Panc1 (cell line): ENCODE data around the gene IRGQ. TPM values are rescaled to one million over a fixed set of nuclear protein-coding genes. Genes with fewer than 3 reads are reported as not detected.
A peak's percentile ranks its signal among the peaks of the same experiment; 100 is the strongest.

ENCODE experiments used
- ATAC-seq: fragments of 200-7000 bp; cut with Tn5 transposase; 2 replicates; pipeline ENCODE4 v1.9.1; 2020; ENCODE audit warnings: mild to moderate bottlenecking, moderate library complexity
- BruUV-seq: library from RNA; stranded (reverse); fragments of 400-500 nt; replicated peaks from 2 replicates; lab custom pipeline; 2021; lab: Mats Ljungman, UMichigan
- CTCF ChIA-PET: fragments of 300-600 bp; sonication (Branson Sonifier 250); formaldehyde crosslinking; loops from one replicate; lab custom pipeline; 2022; ENCODE audit warnings: antibody characterized with exemption; lab: Charles Lee
- POLR2A ChIA-PET: fragments of 300-600 bp; sonication (Branson Sonifier 250); formaldehyde crosslinking; loops from one replicate; lab custom pipeline; 2022; ENCODE audit warnings: antibody characterized with exemption; lab: Charles Lee
- DNase-seq: peaks from one replicate; pipeline ENCODE4 v3.0.0-alpha.2; 2010; ENCODE audit warnings: low read depth, low spot score
- H3K27ac ChIP-seq: 2 replicates; pipeline ENCODE4 v1.5.1; 2011; ENCODE audit warnings: mild to moderate bottlenecking, low read length, inconsistent platforms
- H3K27me3 ChIP-seq: fragments of 200-500 bp; sonication (Bioruptor generic); 2 replicates; pipeline ENCODE4 v1.6.0; 2014; ENCODE audit warnings: low read length, inconsistent platforms; ENCODE audit not compliant: control insufficient read depth, insufficient read depth
- H3K36me3 ChIP-seq: fragments of 200-500 bp; sonication (Bioruptor generic); 2 replicates; pipeline ENCODE4 v1.5.1; 2014; ENCODE audit warnings: inconsistent platforms, mild to moderate bottlenecking, low read length, moderate library complexity; ENCODE audit not compliant: control insufficient read depth, insufficient read depth
- H3K4me1 ChIP-seq: 2 replicates; pipeline ENCODE4 v1.5.1; 2011; ENCODE audit warnings: inconsistent platforms, mild to moderate bottlenecking, low read length, moderate library complexity; ENCODE audit not compliant: control insufficient read depth, insufficient read depth
- H3K4me3 ChIP-seq, 2 experiments: 2 replicates each; pipeline ENCODE4 v1.5.1; 2011 to 2012; ENCODE audit warnings: low read depth in 2 of 2, low read length in 2 of 2, mild to moderate bottlenecking in 2 of 2, inconsistent platforms in 1 of 2, moderate library complexity in 1 of 2
- H3K9me3 ChIP-seq: fragments of 200-500 bp; sonication (Bioruptor generic); 2 replicates; pipeline ENCODE4 v1.5.1; 2014; ENCODE audit warnings: low read depth, mild to moderate bottlenecking, inconsistent platforms, low read length, moderate library complexity; ENCODE audit not compliant: control insufficient read depth, insufficient read depth
- POLR2AphosphoS5 ChIP-seq: IDR thresholded peaks from 2 replicates; pipeline ENCODE4 v1.6.1; 2012; ENCODE audit warnings: mild to moderate bottlenecking, low read depth, low read length, moderate library complexity
- SIN3A ChIP-seq: IDR thresholded peaks from 2 replicates; pipeline ENCODE4 v1.6.1; 2012; ENCODE audit warnings: low read depth, mild to moderate bottlenecking, low read length, moderate library complexity, borderline replicate concordance; ENCODE audit not compliant: insufficient read depth
- TCF7L2 ChIP-seq: IDR thresholded peaks from 2 replicates; pipeline ENCODE4 v1.6.1; 2011; ENCODE audit warnings: mild to moderate bottlenecking, low read depth, low read length, inconsistent platforms
- in situ Hi-C: cut with HindIII; loops from 2 replicates; pipeline ENCODE4 v1.10.0; 2016; ENCODE audit warnings: low sequenced_read_pairs, low pct_unique_long_range_greater_than_20kb
- intact Hi-C: fragments of 100-400 bp; cut with micrococcal nuclease; formaldehyde crosslinking; loops from one replicate; pipeline ENCODE4 v1.10.0; 2022; ENCODE audit not compliant: unreplicated experiment
- total RNA-seq: library from RNA; stranded (reverse); gene quantifications from one replicate; pipeline ENCODE4 v1.2.1, GENCODE V29; 2021; ENCODE audit not compliant: unreplicated experiment
- TF ChIP-seq, protein P1 (sequence below): fragments of 450-650 bp; IDR thresholded peaks from 2 replicates; pipeline ENCODE4 v1.5.1; 2017; ENCODE audit warnings: mild to moderate bottlenecking
- TF ChIP-seq, protein P2 (sequence below), 2 experiments: IDR thresholded peaks; 2 replicates each; pipeline ENCODE4 v1.6.1; 2011 to 2012; ENCODE audit warnings: low read depth in 2 of 2, control low read depth in 1 of 2, low read length in 1 of 2, mild to moderate bottlenecking in 1 of 2, moderate library complexity in 1 of 2; ENCODE audit not compliant: insufficient read depth in 1 of 2

IRGQ gene
- total RNA-seq, 1 experiment from 2014 or later, result 20.4 TPM

DNA sequence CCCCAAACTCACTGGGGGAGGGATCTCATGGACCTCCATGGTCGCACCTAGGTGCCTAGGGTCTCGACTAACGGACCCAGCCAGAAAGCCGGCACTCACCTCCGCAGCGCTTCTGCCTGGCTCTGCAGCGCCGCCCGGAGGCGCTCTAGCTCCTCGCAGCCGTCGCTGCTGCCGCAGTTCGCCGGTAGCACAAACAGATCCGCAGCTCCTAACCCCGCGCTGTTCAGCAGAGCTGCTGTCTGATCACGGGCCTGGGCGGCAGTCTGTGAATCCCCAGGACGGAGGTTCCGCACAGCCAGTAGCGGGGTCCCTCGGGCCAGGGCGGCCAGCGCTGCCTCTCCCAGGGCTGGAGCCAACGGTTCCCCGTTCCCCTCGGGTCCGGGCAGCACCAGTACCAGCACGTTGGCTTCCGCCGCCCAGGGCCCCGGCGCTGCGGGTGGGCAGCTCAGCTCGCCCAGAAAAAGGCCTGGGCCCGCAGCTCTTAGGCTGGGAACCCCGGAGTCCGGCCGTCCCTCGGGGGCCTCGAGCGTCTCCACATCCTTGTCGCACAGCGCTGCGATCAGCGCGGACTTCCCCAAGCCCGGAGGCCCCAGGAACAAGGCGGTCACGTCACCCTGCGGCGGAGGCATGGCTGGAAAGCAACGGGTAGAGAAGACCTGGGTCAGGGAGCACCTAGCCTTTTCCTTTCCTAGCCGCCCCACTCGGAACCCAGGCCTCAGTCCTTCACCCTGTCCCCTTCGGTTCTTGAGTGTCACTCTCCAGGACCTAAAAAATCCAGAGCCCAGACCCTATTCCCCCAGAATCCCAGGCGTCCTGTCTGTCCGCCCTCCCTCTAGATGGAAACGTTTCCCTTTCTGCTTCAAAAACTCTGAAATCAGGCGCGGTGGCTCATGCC is 977 bp downstream of the IRGQ start:
- H3K27ac ChIP-seq, result peak overlapping the region; percentile 88
- no peak for DNase-seq
- ATAC-seq, result 0 out of 2 replicates have a peak, but pooled peaks have one; percentile 19
- H3K9me3 ChIP-seq, result no peaks in the 10 kb centered on the region
- ChIA-PET POLR2A (no interaction called here), CTCF (interaction anchor here (0.6 to 1.2 kb wide), 4 partner anchors 35 to 98 kb away, joined by 3 to 10 read pairs (median 4); no protein-coding TSS in a partner anchor)
- peak overlapping the region; percentile 82 to 90 for H3K4me3 ChIP-seq
- in situ Hi-C loops (no loop called here), intact Hi-C loops (no loop called here)
- TF ChIP-seq, protein P1, sequence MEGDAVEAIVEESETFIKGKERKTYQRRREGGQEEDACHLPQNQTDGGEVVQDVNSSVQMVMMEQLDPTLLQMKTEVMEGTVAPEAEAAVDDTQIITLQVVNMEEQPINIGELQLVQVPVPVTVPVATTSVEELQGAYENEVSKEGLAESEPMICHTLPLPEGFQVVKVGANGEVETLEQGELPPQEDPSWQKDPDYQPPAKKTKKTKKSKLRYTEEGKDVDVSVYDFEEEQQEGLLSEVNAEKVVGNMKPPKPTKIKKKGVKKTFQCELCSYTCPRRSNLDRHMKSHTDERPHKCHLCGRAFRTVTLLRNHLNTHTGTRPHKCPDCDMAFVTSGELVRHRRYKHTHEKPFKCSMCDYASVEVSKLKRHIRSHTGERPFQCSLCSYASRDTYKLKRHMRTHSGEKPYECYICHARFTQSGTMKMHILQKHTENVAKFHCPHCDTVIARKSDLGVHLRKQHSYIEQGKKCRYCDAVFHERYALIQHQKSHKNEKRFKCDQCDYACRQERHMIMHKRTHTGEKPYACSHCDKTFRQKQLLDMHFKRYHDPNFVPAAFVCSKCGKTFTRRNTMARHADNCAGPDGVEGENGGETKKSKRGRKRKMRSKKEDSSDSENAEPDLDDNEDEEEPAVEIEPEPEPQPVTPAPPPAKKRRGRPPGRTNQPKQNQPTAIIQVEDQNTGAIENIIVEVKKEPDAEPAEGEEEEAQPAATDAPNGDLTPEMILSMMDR, result peak; percentile 86
- TF ChIP-seq POLR2AphosphoS5, result no peak
- TF ChIP-seq, protein P2, sequence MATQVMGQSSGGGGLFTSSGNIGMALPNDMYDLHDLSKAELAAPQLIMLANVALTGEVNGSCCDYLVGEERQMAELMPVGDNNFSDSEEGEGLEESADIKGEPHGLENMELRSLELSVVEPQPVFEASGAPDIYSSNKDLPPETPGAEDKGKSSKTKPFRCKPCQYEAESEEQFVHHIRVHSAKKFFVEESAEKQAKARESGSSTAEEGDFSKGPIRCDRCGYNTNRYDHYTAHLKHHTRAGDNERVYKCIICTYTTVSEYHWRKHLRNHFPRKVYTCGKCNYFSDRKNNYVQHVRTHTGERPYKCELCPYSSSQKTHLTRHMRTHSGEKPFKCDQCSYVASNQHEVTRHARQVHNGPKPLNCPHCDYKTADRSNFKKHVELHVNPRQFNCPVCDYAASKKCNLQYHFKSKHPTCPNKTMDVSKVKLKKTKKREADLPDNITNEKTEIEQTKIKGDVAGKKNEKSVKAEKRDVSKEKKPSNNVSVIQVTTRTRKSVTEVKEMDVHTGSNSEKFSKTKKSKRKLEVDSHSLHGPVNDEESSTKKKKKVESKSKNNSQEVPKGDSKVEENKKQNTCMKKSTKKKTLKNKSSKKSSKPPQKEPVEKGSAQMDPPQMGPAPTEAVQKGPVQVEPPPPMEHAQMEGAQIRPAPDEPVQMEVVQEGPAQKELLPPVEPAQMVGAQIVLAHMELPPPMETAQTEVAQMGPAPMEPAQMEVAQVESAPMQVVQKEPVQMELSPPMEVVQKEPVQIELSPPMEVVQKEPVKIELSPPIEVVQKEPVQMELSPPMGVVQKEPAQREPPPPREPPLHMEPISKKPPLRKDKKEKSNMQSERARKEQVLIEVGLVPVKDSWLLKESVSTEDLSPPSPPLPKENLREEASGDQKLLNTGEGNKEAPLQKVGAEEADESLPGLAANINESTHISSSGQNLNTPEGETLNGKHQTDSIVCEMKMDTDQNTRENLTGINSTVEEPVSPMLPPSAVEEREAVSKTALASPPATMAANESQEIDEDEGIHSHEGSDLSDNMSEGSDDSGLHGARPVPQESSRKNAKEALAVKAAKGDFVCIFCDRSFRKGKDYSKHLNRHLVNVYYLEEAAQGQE (IDR thresholded peaks at IDR 0.05; ENCODE audit: insufficient read depth in 1 of 2, low read depth in 2 of 2, low read length in 1 of 2), result no peak
- no peak for TF ChIP-seq TCF7L2
- H3K36me3 ChIP-seq, result peaks cover 6% of the 10 kb centered on the region; the same call in 1 of the 2 replicates
- H3K4me1 ChIP-seq, result peaks cover 7% of the 10 kb centered on the region; the same call in 1 of the 2 replicates
- no TSS peak for BruUV-seq
- no peaks in the 10 kb centered on the region for H3K27me3 ChIP-seq

DNA sequence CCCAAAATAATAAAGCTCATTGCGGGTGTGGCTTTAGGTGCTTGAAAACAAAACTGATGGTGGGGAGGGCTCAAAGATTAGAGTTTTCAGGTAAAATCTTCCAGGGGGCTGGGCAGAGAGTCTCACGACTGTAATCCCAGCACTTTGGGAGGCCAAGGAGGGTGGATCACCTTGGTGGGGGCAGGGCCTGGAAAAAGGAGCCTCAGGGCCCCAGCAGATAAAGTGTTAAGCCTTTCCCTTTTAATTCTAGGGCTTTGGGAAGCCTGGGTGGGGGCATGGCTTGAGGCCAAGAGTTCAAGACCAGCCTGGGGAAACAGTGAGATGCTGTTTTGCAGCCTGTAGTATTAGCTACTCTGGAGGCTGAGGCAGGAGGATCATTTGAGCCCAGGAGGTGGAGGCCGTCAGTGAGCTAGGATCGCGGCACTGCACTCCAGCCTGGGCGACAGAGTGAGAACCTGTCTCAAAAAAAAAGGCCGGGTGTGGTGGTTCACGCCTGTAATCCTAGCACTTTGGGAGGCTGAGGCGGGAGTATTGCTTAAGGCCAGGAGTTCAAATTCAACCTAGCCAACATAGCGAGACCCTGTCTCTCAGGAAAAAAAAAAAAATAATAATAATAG is 1.7 kb downstream of the IRGQ start:
- in situ Hi-C loops, result no loop called here
- BruUV-seq, result no TSS peak
- Histone ChIP-seq H3K36me3 (peaks cover 6% of the 10 kb centered on the region; the same call in 1 of the 2 replicates), H3K27me3 (no peaks in the 10 kb centered on the region), H3K4me3 (peak overlapping the region; percentile 82 to 90), H3K27ac (peak overlapping the region; percentile 34; the same call in 1 of the 2 replicates), H3K4me1 (peaks cover 7% of the 10 kb centered on the region; the same call in 1 of the 2 replicates), H3K9me3 (no peaks in the 10 kb centered on the region)
- intact Hi-C loops, result no loop called here
- POLR2A ChIA-PET, result no interaction called here
- no peak for ATAC-seq
- no peak for DNase-seq
- CTCF ChIA-PET, result interaction anchor here (0.6 to 1.2 kb wide), 4 partner anchors 35 to 99 kb away, joined by 3 to 10 read pairs (median 4); no protein-coding TSS in a partner anchor
- TF ChIP-seq POLR2AphosphoS5 (no peak), SIN3A (no peak), TCF7L2 (no peak)
- TF ChIP-seq, protein P1, result no peak
- TF ChIP-seq, protein P2 (IDR thresholded peaks at IDR 0.05; ENCODE audit: insufficient read depth in 1 of 2, low read depth in 2 of 2, low read length in 1 of 2), result no peak
